ENCODE results near the gene C6orf15. TPM values are rescaled to one million over a fixed set of nuclear protein-coding genes. Genes with fewer than 3 reads are reported as not detected.

Gene C6orf15
- total RNA-seq, 1 experiment from 2014 or later: not detected

DNA sequence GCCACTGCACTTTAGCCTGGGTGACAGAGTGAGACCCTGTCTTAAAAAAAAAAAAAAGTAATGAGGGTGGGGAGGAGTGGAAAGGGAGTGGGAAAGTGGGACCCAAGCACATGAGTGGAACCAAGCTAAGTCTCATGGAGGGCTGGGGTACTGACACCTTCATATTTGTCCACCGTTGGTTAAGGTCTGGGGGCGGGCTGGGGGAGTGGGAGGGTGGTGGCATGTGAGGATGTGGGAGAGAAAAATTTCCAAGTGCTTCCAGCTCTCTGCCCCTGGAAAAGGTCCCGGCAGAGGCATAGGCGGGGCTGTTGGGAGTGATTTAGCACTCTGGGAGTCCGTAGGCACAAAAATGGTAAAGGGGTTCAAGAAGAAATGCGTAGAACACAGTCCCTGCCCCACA lies 20.4 kb upstream of the C6orf15 start:
- H3K27ac ChIP-seq (ENCODE audit: low read depth, low read length): no peak overlapping the region
- H3K4me3 ChIP-seq (replicated peaks in 1 of 2; ENCODE audit: low read depth in 1 of 2, low read length in 2 of 2): no peak overlapping the region
- intact Hi-C loops (cut with micrococcal nuclease): no loop called here
- H3K9me2 ChIP-seq (ENCODE audit: insufficient read depth): no peaks in the 10 kb centered on the region
- H3K9me3 ChIP-seq (ENCODE audit: control insufficient read depth in 1 of 2, insufficient read depth in 1 of 2, low read depth in 1 of 2, low read length in 2 of 2): no peaks in the 10 kb centered on the region
- RAD21 ChIA-PET (ENCODE audit: low non-redundant PET in 1 of 2, low total read pairs in 2 of 2, uncharacterized antibody in 2 of 2, unreplicated experiment in 2 of 2): interaction anchor here in 1 of 2 experiments (0.7 kb wide), 1 partner anchor 20 kb away, joined by 6 read pairs; no protein-coding TSS in a partner anchor
- no peak for ATAC-seq
- H3K27me3 ChIP-seq (ENCODE audit: insufficient read depth, low read length): no peaks in the 10 kb centered on the region
- no peak overlapping the region for H3K4me2 ChIP-seq (ENCODE audit: low read length)
- no peak for DNase-seq (ENCODE audit: low read depth, low spot score)
- CTCF ChIA-PET: interaction anchor here (0.9 kb wide), 1 partner anchor 18 kb away, joined by 4 read pairs; the partner anchor contains the start of gene PSORS1C1
- H3K9ac ChIP-seq (ENCODE audit: low read length): no peak overlapping the region
- H3K36me3 ChIP-seq (ENCODE audit: control insufficient read depth in 1 of 2, insufficient read depth in 2 of 2, low read length in 2 of 2): no peaks in the 10 kb centered on the region
- H4K20me1 ChIP-seq (ENCODE audit: insufficient read depth): no peaks in the 10 kb centered on the region
- BruUV-seq (replicated peaks): no TSS peak
- no peaks in the 10 kb centered on the region for H3K79me2 ChIP-seq (ENCODE audit: insufficient read depth, low read length)
- no peak overlapping the region for H2AFZ ChIP-seq (ENCODE audit: low read depth, low read length, poor library complexity, severe bottlenecking)
- TF ChIP-seq RAD21 (IDR thresholded peaks at IDR 0.05; ENCODE audit: low read depth): no peak
- TF ChIP-seq, protein P1, sequence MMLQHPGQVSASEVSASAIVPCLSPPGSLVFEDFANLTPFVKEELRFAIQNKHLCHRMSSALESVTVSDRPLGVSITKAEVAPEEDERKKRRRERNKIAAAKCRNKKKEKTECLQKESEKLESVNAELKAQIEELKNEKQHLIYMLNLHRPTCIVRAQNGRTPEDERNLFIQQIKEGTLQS (IDR thresholded peaks at IDR 0.05): no peak
- TF ChIP-seq, protein P2, sequence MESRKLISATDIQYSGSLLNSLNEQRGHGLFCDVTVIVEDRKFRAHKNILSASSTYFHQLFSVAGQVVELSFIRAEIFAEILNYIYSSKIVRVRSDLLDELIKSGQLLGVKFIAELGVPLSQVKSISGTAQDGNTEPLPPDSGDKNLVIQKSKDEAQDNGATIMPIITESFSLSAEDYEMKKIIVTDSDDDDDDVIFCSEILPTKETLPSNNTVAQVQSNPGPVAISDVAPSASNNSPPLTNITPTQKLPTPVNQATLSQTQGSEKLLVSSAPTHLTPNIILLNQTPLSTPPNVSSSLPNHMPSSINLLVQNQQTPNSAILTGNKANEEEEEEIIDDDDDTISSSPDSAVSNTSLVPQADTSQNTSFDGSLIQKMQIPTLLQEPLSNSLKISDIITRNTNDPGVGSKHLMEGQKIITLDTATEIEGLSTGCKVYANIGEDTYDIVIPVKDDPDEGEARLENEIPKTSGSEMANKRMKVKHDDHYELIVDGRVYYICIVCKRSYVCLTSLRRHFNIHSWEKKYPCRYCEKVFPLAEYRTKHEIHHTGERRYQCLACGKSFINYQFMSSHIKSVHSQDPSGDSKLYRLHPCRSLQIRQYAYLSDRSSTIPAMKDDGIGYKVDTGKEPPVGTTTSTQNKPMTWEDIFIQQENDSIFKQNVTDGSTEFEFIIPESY (IDR thresholded peaks at IDR 0.05; ENCODE audit: extremely low read depth, insufficient replicate concordance, low read length): no peak
- TF ChIP-seq, protein P3, sequence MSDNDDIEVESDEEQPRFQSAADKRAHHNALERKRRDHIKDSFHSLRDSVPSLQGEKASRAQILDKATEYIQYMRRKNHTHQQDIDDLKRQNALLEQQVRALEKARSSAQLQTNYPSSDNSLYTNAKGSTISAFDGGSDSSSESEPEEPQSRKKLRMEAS (IDR thresholded peaks at IDR 0.05): no peak
- no peak for TF ChIP-seq ZFX (IDR thresholded peaks at IDR 0.05)
- no peak for TF ChIP-seq EZH2phosphoT487 (IDR thresholded peaks at IDR 0.05; ENCODE audit: borderline replicate concordance)
- no peak for TF ChIP-seq ELF1 (IDR thresholded peaks at IDR 0.05; ENCODE audit: borderline replicate concordance, low read depth)
- no peak for TF ChIP-seq SRF (IDR thresholded peaks at IDR 0.05; ENCODE audit: low read depth)
- TF ChIP-seq POLR2AphosphoS5 (IDR thresholded peaks at IDR 0.05; ENCODE audit: low read depth, low read length): no peak
- TF ChIP-seq, protein P4, sequence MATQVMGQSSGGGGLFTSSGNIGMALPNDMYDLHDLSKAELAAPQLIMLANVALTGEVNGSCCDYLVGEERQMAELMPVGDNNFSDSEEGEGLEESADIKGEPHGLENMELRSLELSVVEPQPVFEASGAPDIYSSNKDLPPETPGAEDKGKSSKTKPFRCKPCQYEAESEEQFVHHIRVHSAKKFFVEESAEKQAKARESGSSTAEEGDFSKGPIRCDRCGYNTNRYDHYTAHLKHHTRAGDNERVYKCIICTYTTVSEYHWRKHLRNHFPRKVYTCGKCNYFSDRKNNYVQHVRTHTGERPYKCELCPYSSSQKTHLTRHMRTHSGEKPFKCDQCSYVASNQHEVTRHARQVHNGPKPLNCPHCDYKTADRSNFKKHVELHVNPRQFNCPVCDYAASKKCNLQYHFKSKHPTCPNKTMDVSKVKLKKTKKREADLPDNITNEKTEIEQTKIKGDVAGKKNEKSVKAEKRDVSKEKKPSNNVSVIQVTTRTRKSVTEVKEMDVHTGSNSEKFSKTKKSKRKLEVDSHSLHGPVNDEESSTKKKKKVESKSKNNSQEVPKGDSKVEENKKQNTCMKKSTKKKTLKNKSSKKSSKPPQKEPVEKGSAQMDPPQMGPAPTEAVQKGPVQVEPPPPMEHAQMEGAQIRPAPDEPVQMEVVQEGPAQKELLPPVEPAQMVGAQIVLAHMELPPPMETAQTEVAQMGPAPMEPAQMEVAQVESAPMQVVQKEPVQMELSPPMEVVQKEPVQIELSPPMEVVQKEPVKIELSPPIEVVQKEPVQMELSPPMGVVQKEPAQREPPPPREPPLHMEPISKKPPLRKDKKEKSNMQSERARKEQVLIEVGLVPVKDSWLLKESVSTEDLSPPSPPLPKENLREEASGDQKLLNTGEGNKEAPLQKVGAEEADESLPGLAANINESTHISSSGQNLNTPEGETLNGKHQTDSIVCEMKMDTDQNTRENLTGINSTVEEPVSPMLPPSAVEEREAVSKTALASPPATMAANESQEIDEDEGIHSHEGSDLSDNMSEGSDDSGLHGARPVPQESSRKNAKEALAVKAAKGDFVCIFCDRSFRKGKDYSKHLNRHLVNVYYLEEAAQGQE (IDR thresholded peaks at IDR 0.05; ENCODE audit: low read depth): no peak
- TF ChIP-seq JUND (IDR thresholded peaks at IDR 0.05): no peak
- TF ChIP-seq EZH2 (IDR thresholded peaks at IDR 0.05): no peak
- TF ChIP-seq SIN3A (IDR thresholded peaks at IDR 0.05; ENCODE audit: low read depth): no peak
- TF ChIP-seq CEBPB (IDR thresholded peaks at IDR 0.05; ENCODE audit: low read depth): no peak
- TF ChIP-seq CBX3 (IDR thresholded peaks at IDR 0.05; ENCODE audit: low read depth): no peak
- TF ChIP-seq FOSL1 (IDR thresholded peaks at IDR 0.05; ENCODE audit: low read depth): no peak
- TF ChIP-seq, protein P5, sequence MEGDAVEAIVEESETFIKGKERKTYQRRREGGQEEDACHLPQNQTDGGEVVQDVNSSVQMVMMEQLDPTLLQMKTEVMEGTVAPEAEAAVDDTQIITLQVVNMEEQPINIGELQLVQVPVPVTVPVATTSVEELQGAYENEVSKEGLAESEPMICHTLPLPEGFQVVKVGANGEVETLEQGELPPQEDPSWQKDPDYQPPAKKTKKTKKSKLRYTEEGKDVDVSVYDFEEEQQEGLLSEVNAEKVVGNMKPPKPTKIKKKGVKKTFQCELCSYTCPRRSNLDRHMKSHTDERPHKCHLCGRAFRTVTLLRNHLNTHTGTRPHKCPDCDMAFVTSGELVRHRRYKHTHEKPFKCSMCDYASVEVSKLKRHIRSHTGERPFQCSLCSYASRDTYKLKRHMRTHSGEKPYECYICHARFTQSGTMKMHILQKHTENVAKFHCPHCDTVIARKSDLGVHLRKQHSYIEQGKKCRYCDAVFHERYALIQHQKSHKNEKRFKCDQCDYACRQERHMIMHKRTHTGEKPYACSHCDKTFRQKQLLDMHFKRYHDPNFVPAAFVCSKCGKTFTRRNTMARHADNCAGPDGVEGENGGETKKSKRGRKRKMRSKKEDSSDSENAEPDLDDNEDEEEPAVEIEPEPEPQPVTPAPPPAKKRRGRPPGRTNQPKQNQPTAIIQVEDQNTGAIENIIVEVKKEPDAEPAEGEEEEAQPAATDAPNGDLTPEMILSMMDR (IDR thresholded peaks at IDR 0.05 in 2 of 3, conservative IDR thresholded peaks at IDR 0.05 in 1 of 3; ENCODE audit: borderline replicate concordance in 1 of 3, insufficient read depth in 1 of 3, low read depth in 2 of 3, low read length in 2 of 3): no peak
- no peak for TF ChIP-seq POLR2A (IDR thresholded peaks at IDR 0.05; ENCODE audit: borderline replicate concordance, extremely low read depth, insufficient read depth, insufficient read length)
- no peak for TF ChIP-seq TCF7L2 (IDR thresholded peaks at IDR 0.05; ENCODE audit: borderline replicate concordance, extremely low read depth, insufficient read depth, insufficient read length)
- TF ChIP-seq EGR1 (IDR thresholded peaks at IDR 0.05; ENCODE audit: low read depth): no peak
- POLR2A ChIA-PET: no interaction called here
- peaks cover 3 to 9% of the 10 kb centered on the region in 2 experiments; a peak in 3 of 4 replicates for H3K4me1 ChIP-seq (ENCODE audit: control insufficient read depth in 1 of 2, insufficient read depth in 2 of 2, low read length in 2 of 2)
